Stimulated activated CD8-positive, alpha-beta memory T cell treated with anti-CD3 and anti-CD28 coated beads, Interleukin-7, amount 100 ng/mL, for 24 hours (primary cell): ENCODE results near the gene DLK2.

Source experiments
- DNase-seq: peaks from one replicate; pipeline ENCODE4 v3.0.0-alpha.2; 2020; ENCODE audit warnings: low read depth

DLK2 gene

GRCh38 chr6:43453831-43454230 lies 1.5 kb downstream of the DLK2 start:
- no peak for DNase-seq

GRCh38 chr6:43452896-43453295 lies 2.5 kb downstream of the DLK2 start:
- DNase-seq = no peak

GRCh38 chr6:43451939-43452338 lies 3.4 kb downstream of the DLK2 start:
- no peak for DNase-seq

GRCh38 chr6:43451348-43451747 lies 4.0 kb downstream of the DLK2 start:
- DNase-seq = no peak

- DNase-seq = no peak
These were observed 4.6 kb downstream of the DLK2 start for GRCh38 chr6:43450699-43451131.

GRCh38 chr6:43448916-43449315 lies 6.4 kb downstream of the DLK2 start:
- DNase-seq = no peak

GRCh38 chr6:43447604-43448003 lies 7.7 kb downstream of the DLK2 start:
- DNase-seq = no peak

- no peak for DNase-seq
These were observed 9.8 kb downstream of the DLK2 start for GRCh38 chr6:43445576-43445975.

GRCh38 chr6:43444582-43444981 lies 10.8 kb downstream of the DLK2 start:
- DNase-seq = no peak

- no peak for DNase-seq
These were observed 11.3 kb downstream of the DLK2 start for GRCh38 chr6:43444036-43444435.

GRCh38 chr6:43442935-43443334 lies 12.4 kb downstream of the DLK2 start:
- DNase-seq = no peak

- no peak for DNase-seq
These were observed 17.6 kb downstream of the DLK2 start for GRCh38 chr6:43437700-43438099.

GRCh38 chr6:43436577-43437282 lies 18.6 kb downstream of the DLK2 start:
- no peak for DNase-seq

- no peak for DNase-seq
These were observed 19.5 kb downstream of the DLK2 start for GRCh38 chr6:43435682-43436437.

GRCh38 chr6:43434943-43435342 lies 20.4 kb downstream of the DLK2 start:
- no peak for DNase-seq

GRCh38 chr6:43434001-43434840 lies 21.1 kb downstream of the DLK2 start:
- DNase-seq = no peak

- no peak for DNase-seq
These were observed 22.2 kb downstream of the DLK2 start for GRCh38 chr6:43433148-43433547.

GRCh38 chr6:43432009-43432945 lies 23.1 kb downstream of the DLK2 start:
- DNase-seq = no peak

GRCh38 chr6:43428874-43429273 lies 26.5 kb downstream of the DLK2 start:
- DNase-seq = no peak

GRCh38 chr6:43428112-43428570 lies 27.2 kb downstream of the DLK2 start:
- no peak for DNase-seq

GRCh38 chr6:43427406-43428111 lies 27.8 kb downstream of the DLK2 start, which contains the start of gene ABCC10:
ABCC10 (plus strand) TSS chr6:43427541; CDS start chr6:43427979, 438 bp downstream.
- peak; percentile 85 for DNase-seq
